Measurements from ENCODE around the gene EXOC5. TPM values are rescaled to one million over a fixed set of nuclear protein-coding genes. Genes with fewer than 3 reads are reported as not detected.
"Not testable (repeated sequence)": the region's sequence is repeated elsewhere in the genome, so short reads cannot be mapped to it uniquely, and the experiment has no call there.

Gene EXOC5
- total RNA-seq, 2 experiments from 2014 or later, result 69.2 to 69.6 TPM

- no peak for ATAC-seq
- CTCF ChIA-PET, result interaction anchor here (1.3 kb wide), 1 partner anchor 19 kb away, joined by 4 read pairs; the partner anchor contains the start of genes AP5M1 and EXOC5
- Mint-ChIP-seq H3K4me1 (ENCODE audit: low read depth) (no peaks in the 10 kb centered on the region), H3K27me3 (ENCODE audit: low read depth) (no peaks in the 10 kb centered on the region), H3K4me3 (no peak overlapping the region), H3K9me3 (ENCODE audit: insufficient read depth) (no peaks in the 10 kb centered on the region), H3K27ac (no peak overlapping the region), H3K36me3 (ENCODE audit: low read depth) (peaks cover 27% of the 10 kb centered on the region)
- DNase-seq, result no peak
- POLR2A ChIA-PET, result no interaction called here
Observed at GRCh38 chr14:57287745-57288144, 19.0 kb upstream of the EXOC5 start.

- POLR2A ChIA-PET, result no interaction called here
- no peak for DNase-seq
- Mint-ChIP-seq H3K4me1 (ENCODE audit: low read depth) (no peaks in the 10 kb centered on the region), H3K27me3 (ENCODE audit: low read depth) (no peaks in the 10 kb centered on the region), H3K4me3 (no peak overlapping the region), H3K36me3 (ENCODE audit: low read depth) (peaks cover 30% of the 10 kb centered on the region), H3K27ac (no peak overlapping the region), H3K9me3 (ENCODE audit: insufficient read depth) (no peaks in the 10 kb centered on the region)
- CTCF ChIA-PET, result no interaction called here
- no peak for ATAC-seq
Observed at GRCh38 chr14:57277062-57277461, 8.4 kb upstream of the EXOC5 start.

- no peaks in the 10 kb centered on the region for H3K27me3 Mint-ChIP-seq (ENCODE audit: low read depth)
- DNase-seq (no peak), ATAC-seq (no peak)
- ChIA-PET POLR2A (no interaction called here), CTCF (no interaction called here)
- no peaks in the 10 kb centered on the region for H3K9me3 Mint-ChIP-seq (ENCODE audit: insufficient read depth)
- H3K27ac Mint-ChIP-seq, result no peak overlapping the region
- H3K36me3 Mint-ChIP-seq (ENCODE audit: low read depth), result peaks cover 25% of the 10 kb centered on the region
- no peak overlapping the region for H3K4me3 Mint-ChIP-seq
- H3K4me1 Mint-ChIP-seq (ENCODE audit: low read depth), result peaks cover 19% of the 10 kb centered on the region
Observed at GRCh38 chr14:57275023-57275664, 6.4 kb upstream of the EXOC5 start.

- Mint-ChIP-seq H3K9me3 (ENCODE audit: insufficient read depth) (no peaks in the 10 kb centered on the region), H3K4me3 (no peak overlapping the region), H3K27me3 (ENCODE audit: low read depth) (no peaks in the 10 kb centered on the region), H3K27ac (no peak overlapping the region), H3K4me1 (ENCODE audit: low read depth) (peaks cover 22% of the 10 kb centered on the region), H3K36me3 (ENCODE audit: low read depth) (peaks cover 23% of the 10 kb centered on the region)
- ATAC-seq, result no peak
- DNase-seq, result no peak
- CTCF ChIA-PET, result no interaction called here
- POLR2A ChIA-PET, result no interaction called here
Observed at GRCh38 chr14:57274551-57274950, 5.8 kb upstream of the EXOC5 start.

- ChIA-PET CTCF (no interaction called here), POLR2A (no interaction called here)
- no peak for DNase-seq
- H3K36me3 Mint-ChIP-seq (ENCODE audit: low read depth), result peaks cover 26% of the 10 kb centered on the region
- ATAC-seq, result no peak
- no peaks in the 10 kb centered on the region for H3K27me3 Mint-ChIP-seq (ENCODE audit: low read depth)
- H3K4me3 Mint-ChIP-seq, result no peak overlapping the region
- no peaks in the 10 kb centered on the region for H3K9me3 Mint-ChIP-seq (ENCODE audit: insufficient read depth)
- H3K27ac Mint-ChIP-seq, result no peak overlapping the region
- H3K4me1 Mint-ChIP-seq (ENCODE audit: low read depth), result peaks cover 22% of the 10 kb centered on the region
Observed at GRCh38 chr14:57273236-57273635, 4.5 kb upstream of the EXOC5 start.

- POLR2A ChIA-PET, result no interaction called here
Observed at GRCh38 chr14:57266065-57266464, 2.6 kb downstream of the EXOC5 start.

GRCh38 chr14:57262117-57262516 is 6.6 kb downstream of the EXOC5 start:
- H3K27ac Mint-ChIP-seq, result no peak overlapping the region
- ATAC-seq, result no peak
- no peak for DNase-seq
- no peaks in the 10 kb centered on the region for H3K9me3 Mint-ChIP-seq (ENCODE audit: insufficient read depth)
- POLR2A ChIA-PET, result no interaction called here
- CTCF ChIA-PET, result no interaction called here
- peaks cover 18% of the 10 kb centered on the region for H3K4me1 Mint-ChIP-seq (ENCODE audit: low read depth)
- H3K4me3 Mint-ChIP-seq, result no peak overlapping the region
- H3K27me3 Mint-ChIP-seq (ENCODE audit: low read depth), result no peaks in the 10 kb centered on the region
- H3K36me3 Mint-ChIP-seq (ENCODE audit: low read depth), result peaks cover 28% of the 10 kb centered on the region

More at GRCh38 chr14:57266065-57266464, 2.6 kb downstream of the EXOC5 start:
- no peak overlapping the region for H3K27ac Mint-ChIP-seq
- CTCF ChIA-PET, result no interaction called here
- peaks cover 35% of the 10 kb centered on the region for H3K4me1 Mint-ChIP-seq (ENCODE audit: low read depth)
- no peak for ATAC-seq
- DNase-seq, result no peak
- H3K36me3 Mint-ChIP-seq (ENCODE audit: low read depth), result peaks cover 14% of the 10 kb centered on the region
- no peak overlapping the region for H3K4me3 Mint-ChIP-seq
- H3K27me3 Mint-ChIP-seq (ENCODE audit: low read depth), result no peaks in the 10 kb centered on the region
- H3K9me3 Mint-ChIP-seq (ENCODE audit: insufficient read depth), result no peaks in the 10 kb centered on the region

GRCh38 chr14:57261604-57262003 is 7.1 kb downstream of the EXOC5 start:
- POLR2A ChIA-PET, result no interaction called here
- peaks cover 12% of the 10 kb centered on the region for H3K4me1 Mint-ChIP-seq (ENCODE audit: low read depth)
- no peak overlapping the region for H3K27ac Mint-ChIP-seq
- no peaks in the 10 kb centered on the region for H3K9me3 Mint-ChIP-seq (ENCODE audit: insufficient read depth)
- H3K4me3 Mint-ChIP-seq, result no peak overlapping the region
- no peaks in the 10 kb centered on the region for H3K27me3 Mint-ChIP-seq (ENCODE audit: low read depth)
- H3K36me3 Mint-ChIP-seq (ENCODE audit: low read depth), result peaks cover 32% of the 10 kb centered on the region
- no peak for DNase-seq
- CTCF ChIA-PET, result no interaction called here
- ATAC-seq, result no peak

GRCh38 chr14:57259672-57260071 is 9.0 kb downstream of the EXOC5 start:
- Mint-ChIP-seq H3K4me3 (no peak overlapping the region), H3K36me3 (ENCODE audit: low read depth) (peaks cover 39% of the 10 kb centered on the region), H3K27me3 (ENCODE audit: low read depth) (no peaks in the 10 kb centered on the region), H3K27ac (no peak overlapping the region), H3K9me3 (ENCODE audit: insufficient read depth) (no peaks in the 10 kb centered on the region), H3K4me1 (ENCODE audit: low read depth) (peaks cover 5% of the 10 kb centered on the region)
- no peak for ATAC-seq
- no peak for DNase-seq
- ChIA-PET POLR2A (interaction anchor here (0.6 to 1.0 kb wide), 2 partner anchors 9 to 1520 kb away, joined by 3 to 4 read pairs; no protein-coding TSS in a partner anchor), CTCF (no interaction called here)

GRCh38 chr14:57258221-57258620 is 10.5 kb downstream of the EXOC5 start:
- DNase-seq; H3K9me3 Mint-ChIP-seq (ENCODE audit: insufficient read depth); H3K27ac Mint-ChIP-seq; CTCF ChIA-PET; ATAC-seq; H3K4me1 Mint-ChIP-seq (ENCODE audit: low read depth); H3K4me3 Mint-ChIP-seq; H3K27me3 Mint-ChIP-seq (ENCODE audit: low read depth); POLR2A ChIA-PET: not testable (repeated sequence)
- H3K36me3 Mint-ChIP-seq (ENCODE audit: low read depth), result peaks cover 39% of the 10 kb centered on the region

GRCh38 chr14:57254884-57255283 is 13.8 kb downstream of the EXOC5 start:
- Mint-ChIP-seq H3K9me3 (ENCODE audit: insufficient read depth) (no peaks in the 10 kb centered on the region), H3K27ac (no peak overlapping the region), H3K4me1 (ENCODE audit: low read depth) (no peaks in the 10 kb centered on the region), H3K27me3 (ENCODE audit: low read depth) (no peaks in the 10 kb centered on the region), H3K36me3 (ENCODE audit: low read depth) (peaks cover 35% of the 10 kb centered on the region), H3K4me3 (no peak overlapping the region)
- ChIA-PET POLR2A (interaction anchor here (0.6 kb wide), 1 partner anchor 12 kb away, joined by 7 read pairs; no protein-coding TSS in a partner anchor), CTCF (no interaction called here)
- ATAC-seq (no peak), DNase-seq (no peak)

- no peaks in the 10 kb centered on the region for H3K27me3 Mint-ChIP-seq (ENCODE audit: low read depth)
- H3K4me3 Mint-ChIP-seq, result no peak overlapping the region
- no peak overlapping the region for H3K27ac Mint-ChIP-seq
- POLR2A ChIA-PET, result no interaction called here
- H3K36me3 Mint-ChIP-seq (ENCODE audit: low read depth), result peaks cover 11% of the 10 kb centered on the region
- no peaks in the 10 kb centered on the region for H3K4me1 Mint-ChIP-seq (ENCODE audit: low read depth)
- no peak for DNase-seq
- ATAC-seq, result no peak
- no peaks in the 10 kb centered on the region for H3K9me3 Mint-ChIP-seq (ENCODE audit: insufficient read depth)
- CTCF ChIA-PET, result no interaction called here
Observed at GRCh38 chr14:57246933-57247657, 21.6 kb downstream of the EXOC5 start.
